Stomach (tissue), 9 donors: ENCODE measurements around the gene ELP2. TPM values are rescaled to one million over a fixed set of nuclear protein-coding genes. Genes with fewer than 3 reads are reported as not detected.

Experiments
- DNase-seq, 2 donors: peaks; one replicate each; pipeline versions ENCODE4 v3.0.0 to v3.0.0-alpha.2; 2013 to 2019
- H3K27ac ChIP-seq, 5 donors: fragments of 200-600 bp in 4 of 5; sonication (generic) in 4 of 5; one replicate each; pipeline ENCODE4 v1.5.1; 2013 to 2019; ENCODE audit warnings: mild to moderate bottlenecking in 1 of 5, moderate library complexity in 1 of 5
- H3K27me3 ChIP-seq, 3 donors: fragments of 200-600 bp; sonication (generic); one replicate each; pipeline ENCODE4 v1.5.1; 2017 to 2019; ENCODE audit warnings: mixed run types in 1 of 3
- H3K36me3 ChIP-seq, 4 donors: fragments of 200-600 bp; sonication (generic); 1 replicate in 3 of 4; 2 replicates in 1 of 4; pipeline ENCODE4 v1.5.1; 2016 to 2019
- H3K4me1 ChIP-seq, 4 donors: fragments of 200-600 bp; sonication (generic); one replicate each; pipeline ENCODE4 v1.5.1; 2016 to 2019
- H3K4me3 ChIP-seq, 4 donors: fragments of 200-600 bp; sonication (generic) in 3 of 4; one replicate each; pipeline ENCODE4 v1.5.1; 2016 to 2019; ENCODE audit warnings: mild to moderate bottlenecking in 1 of 4
- H3K9me3 ChIP-seq, 4 donors: fragments of 200-600 bp; sonication (generic); one replicate each; pipeline ENCODE4 v1.5.1; 2016 to 2019
- CTCF ChIP-seq, 7 experiments: fragments of 450-650 bp in 4 of 7; fragments of 200-600 bp in 3 of 7; sonication (generic) in 3 of 7; IDR thresholded peaks; one replicate each; pipeline ENCODE4 v1.5.1; 2016 to 2019; ENCODE audit warnings: antibody characterized with exemption in 7 of 7, control low read depth in 2 of 7, mild to moderate bottlenecking in 1 of 7
- EP300 ChIP-seq: sonication (generic); formaldehyde crosslinking; IDR thresholded peaks from one replicate; pipeline ENCODE4 v1.6.1; 2017; ENCODE audit warnings: antibody characterized with exemption
- POLR2A ChIP-seq, 4 donors: fragments of 450-650 bp; IDR thresholded peaks; one replicate each; pipeline ENCODE4 v1.6.1; 2016; ENCODE audit warnings: antibody characterized with exemption in 4 of 4, control low read depth in 2 of 4, mild to moderate bottlenecking in 1 of 4, moderate library complexity in 1 of 4
- POLR2AphosphoS5 ChIP-seq, 3 donors: sonication (generic); formaldehyde crosslinking; IDR thresholded peaks; one replicate each; pipeline ENCODE4 v1.6.1; 2016; ENCODE audit warnings: antibody characterized with exemption in 3 of 3
- WGBS, 5 donors: extraction: QIAGEN DNeasy Blood & Tissue Kit in 3 of 5; methylation state at CpG; one replicate each; pipeline versions ENCODE4 v1.1.5 to v1.1.7; 2013 to 2018; 5-methylcytosine and 5-hydroxymethylcytosine counted together
- intact Hi-C: fragments of 100-400 bp; cut with DNase I; formaldehyde crosslinking; loops from one replicate; pipeline ENCODE4 v1.15.1; 2023; ENCODE audit warnings: low total_unique reads
- polyA plus RNA-seq, 3 donors: library from polyadenylated mRNA; stranded (reverse); fragments of 200-250 nt; gene quantifications; one replicate each; pipeline ENCODE4 v1.2.3, GENCODE V29; 2013
- total RNA-seq, 5 donors: library from RNA; depleted of rRNA; stranded (reverse); fragments of >200 nt; gene quantifications; one replicate each; pipeline versions ENCODE4 v1.1.0 to v1.2.3, GENCODE V29; 2014 to 2016
- donor health status: healthy with polysubstance abuse.
- donor health status: Bipolar disorder and iron deficiency.
- donor health status: healthy.

The ELP2 gene
- total and polyA plus RNA-seq, 8 donors: 24.1 to 278 (median 63.4) TPM

GRCh38 chr18:36177913-36178312, 48.2 kb downstream of the ELP2 start:
- intact Hi-C loops: no loop called here
- H3K27ac ChIP-seq: no peak overlapping the region

GRCh38 chr18:36179562-36180355, 50.1 kb downstream of the ELP2 start:
- H3K27ac ChIP-seq: peak overlapping the region in 4 of 5 donors; percentile 9 to 54 (median 22)

More at GRCh38 chr18:36177913-36178312, 48.2 kb downstream of the ELP2 start:
- Histone ChIP-seq H3K27me3 (no peaks in the 10 kb centered on the region), H3K36me3 (peaks cover 11 to 46% (median 43%) of the 10 kb centered on the region in 4 donors), H3K4me3 (no peak overlapping the region), H3K4me1 (peaks cover 3 to 14% (median 8%) of the 10 kb centered on the region in 4 donors), H3K9me3 (no peaks in the 10 kb centered on the region)
- TF ChIP-seq CTCF (IDR thresholded peaks at IDR 0.05): no peak
- TF ChIP-seq EP300: no peak
- TF ChIP-seq POLR2AphosphoS5 (IDR thresholded peaks at IDR 0.05): no peak
- TF ChIP-seq POLR2A (IDR thresholded peaks at IDR 0.05): no peak
- WGBS, 5 donors: 79 to 89% (median 84%) methylated on average over 3 of the region's 3 CpGs
- DNase-seq: no peak

DNA sequence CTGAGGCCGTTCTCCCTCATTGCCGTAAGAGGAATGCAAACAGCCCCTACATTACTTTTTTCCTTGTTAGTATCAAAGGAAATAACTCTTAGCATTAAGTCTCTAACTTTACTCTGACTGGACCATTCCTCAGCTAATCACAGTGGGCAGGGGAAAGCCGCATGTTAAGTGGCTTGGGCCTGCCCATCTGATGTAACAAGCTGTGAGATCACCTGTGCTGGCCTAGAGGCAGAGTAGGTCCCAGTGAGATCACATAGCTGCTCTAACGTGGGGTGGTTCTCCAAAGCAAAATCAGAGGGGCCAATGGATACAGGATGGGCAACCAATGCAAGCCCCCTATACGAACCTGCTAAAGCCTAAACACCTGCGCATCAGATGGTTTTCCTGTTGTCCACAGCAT, 51.7 kb downstream of the ELP2 start:
- H3K27ac ChIP-seq: peak overlapping the region in 2 of 5 donors; percentile 36 to 54

More at GRCh38 chr18:36179562-36180355, 50.1 kb downstream of the ELP2 start:
- Histone ChIP-seq H3K27me3 (no peaks in the 10 kb centered on the region), H3K9me3 (no peaks in the 10 kb centered on the region), H3K4me1 (peaks cover 3 to 14% (median 8%) of the 10 kb centered on the region in 4 donors), H3K36me3 (peaks cover 10 to 28% (median 27%) of the 10 kb centered on the region in 4 donors), H3K4me3 (no peak overlapping the region)
- intact Hi-C loops: no loop called here
- WGBS, 5 donors: 17 to 27% (median 25%) methylated on average over 7 of the region's 7 CpGs
- TF ChIP-seq CTCF (IDR thresholded peaks at IDR 0.05): no peak
- no peak for TF ChIP-seq POLR2AphosphoS5 (IDR thresholded peaks at IDR 0.05)
- TF ChIP-seq EP300: no peak
- TF ChIP-seq POLR2A (IDR thresholded peaks at IDR 0.05): no peak
- peak; percentile 68 to 82 for DNase-seq

DNA sequence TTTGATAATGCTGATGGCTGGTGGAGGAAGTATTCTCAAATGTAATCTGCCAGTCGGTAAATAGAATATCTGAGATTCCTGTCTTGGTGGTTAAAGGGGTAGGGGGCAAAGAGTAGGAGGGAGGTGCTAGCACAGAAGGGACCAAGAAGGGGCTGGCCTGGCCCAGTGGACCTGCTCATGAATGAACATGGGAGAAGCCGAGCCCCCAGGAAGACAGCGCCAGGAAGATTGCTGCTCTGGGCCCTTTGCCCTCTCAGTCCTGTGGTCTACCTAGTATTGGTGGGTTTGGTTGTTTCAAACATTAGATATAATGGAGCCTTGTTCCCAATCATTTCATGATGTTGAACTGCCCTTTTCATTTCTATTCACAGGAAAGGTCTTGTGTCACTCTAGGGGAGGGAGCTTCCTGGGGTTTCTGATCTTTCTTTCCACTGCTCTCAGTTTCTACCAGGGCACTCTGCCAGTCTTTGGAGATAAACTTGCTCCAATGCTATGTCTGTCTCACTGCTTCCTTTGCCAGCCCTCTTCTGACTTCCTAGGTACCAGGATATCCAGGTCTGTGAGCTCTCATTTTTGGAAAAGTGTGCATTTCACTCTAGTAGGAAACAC, 52.3 kb downstream of the ELP2 start:
- Histone ChIP-seq H3K36me3 (peaks cover 0 to 5% (median 4%) of the 10 kb centered on the region in 4 donors), H3K27ac (no peak overlapping the region), H3K9me3 (no peaks in the 10 kb centered on the region), H3K4me1 (peaks cover 11 to 25% (median 18%) of the 10 kb centered on the region in 4 donors), H3K27me3 (peaks cover 0 to 8% (median 0%) of the 10 kb centered on the region in 3 donors), H3K4me3 (no peak overlapping the region)
- WGBS, 5 donors: 76 to 84% (median 77%) methylated on average over 3 of the region's 3 CpGs
- intact Hi-C loops: no loop called here
- DNase-seq: no peak
- TF ChIP-seq EP300 (no peak), POLR2A (IDR thresholded peaks at IDR 0.05) (no peak), POLR2AphosphoS5 (IDR thresholded peaks at IDR 0.05) (no peak), CTCF (IDR thresholded peaks at IDR 0.05) (no peak)

More for the DNA sequence above, 51.7 kb downstream of the ELP2 start:
- intact Hi-C loops: no loop called here
- no peak for TF ChIP-seq POLR2A (IDR thresholded peaks at IDR 0.05)
- Histone ChIP-seq H3K4me1 (peaks cover 6 to 20% (median 13%) of the 10 kb centered on the region in 4 donors), H3K4me3 (no peak overlapping the region), H3K9me3 (no peaks in the 10 kb centered on the region), H3K27me3 (peaks cover 0 to 7% (median 0%) of the 10 kb centered on the region in 3 donors), H3K36me3 (peaks cover 0 to 11% (median 10%) of the 10 kb centered on the region in 4 donors)
- 78 to 86% (median 84%) methylated on average over 6 of the region's 6 CpGs for WGBS, 5 donors
- DNase-seq: no peak
